Measurements from ENCODE around the gene LAMB2. TPM values are rescaled to one million over a fixed set of nuclear protein-coding genes. Genes with fewer than 3 reads are reported as not detected.

LAMB2 gene
- polyA plus RNA-seq, 1 donor (not counting 4 experiments of a cell fraction or from before 2014, with no cell fraction given) = 108 TPM

DNA sequence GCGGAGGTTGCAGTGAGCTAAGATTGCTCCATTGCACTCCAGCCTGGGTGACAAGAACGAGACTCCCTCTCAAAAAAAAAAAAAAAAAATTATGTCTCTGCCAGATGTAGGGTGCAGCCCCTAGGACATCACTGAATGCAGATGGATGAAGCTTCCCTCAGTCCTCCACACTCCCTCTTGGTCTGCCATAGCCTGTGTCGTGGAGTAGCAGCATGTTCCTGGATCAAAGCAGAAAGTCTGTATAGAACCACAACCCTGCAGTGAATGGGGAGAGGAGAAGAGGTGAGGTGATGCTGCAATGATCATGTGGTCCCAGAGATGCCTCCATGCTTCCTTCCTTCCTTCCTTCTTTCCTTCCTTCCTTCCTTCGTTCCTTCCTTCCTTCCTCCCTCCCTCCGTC, 15.3 kb upstream of the LAMB2 start:
- no peaks in the 10 kb centered on the region for H3K36me3 ChIP-seq (ENCODE audit: control insufficient read depth in 2 of 2, extremely low read depth in 1 of 2, insufficient read depth in 2 of 2, low read length in 2 of 2)
- dilution Hi-C loops (cut with MboI; ENCODE audit: extremely low pct_ligation_motif_present, low sequenced_read_pairs) = no loop called here
- H3K9ac ChIP-seq (ENCODE audit: control insufficient read depth, extremely low read depth, insufficient read depth, low read length) = no peak overlapping the region
- H3K9me3 ChIP-seq (ENCODE audit: control insufficient read depth, low read depth, low read length) = no peaks in the 10 kb centered on the region
- no peak overlapping the region for H3K4me3 ChIP-seq (ENCODE audit: control insufficient read depth in 2 of 3, extremely low read depth in 1 of 3, insufficient read depth in 2 of 3, low read depth in 1 of 3, low read length in 3 of 3)
- FAIRE-seq (no peak), DNase-seq (ENCODE audit: low read depth, low spot score) (no peak)
- H3K9me1 ChIP-seq (ENCODE audit: control insufficient read depth, extremely low read depth, insufficient read depth, low read length) = no peaks in the 10 kb centered on the region
- H3K79me2 ChIP-seq (ENCODE audit: control insufficient read depth, insufficient read depth, low read length) = no peaks in the 10 kb centered on the region
- H2AFZ ChIP-seq (ENCODE audit: control insufficient read depth, low read length) = no peak overlapping the region
- no peaks in the 10 kb centered on the region for H4K20me1 ChIP-seq (ENCODE audit: control insufficient read depth, extremely low read depth, insufficient read depth, low read length)
- no peak overlapping the region for H3K4me2 ChIP-seq (ENCODE audit: control insufficient read depth, extremely low read depth, insufficient read depth, low read depth, low read length)
- TF ChIP-seq EZH2 (IDR thresholded peaks at IDR 0.05; ENCODE audit: low read length) = no peak
- TF ChIP-seq, protein P1, sequence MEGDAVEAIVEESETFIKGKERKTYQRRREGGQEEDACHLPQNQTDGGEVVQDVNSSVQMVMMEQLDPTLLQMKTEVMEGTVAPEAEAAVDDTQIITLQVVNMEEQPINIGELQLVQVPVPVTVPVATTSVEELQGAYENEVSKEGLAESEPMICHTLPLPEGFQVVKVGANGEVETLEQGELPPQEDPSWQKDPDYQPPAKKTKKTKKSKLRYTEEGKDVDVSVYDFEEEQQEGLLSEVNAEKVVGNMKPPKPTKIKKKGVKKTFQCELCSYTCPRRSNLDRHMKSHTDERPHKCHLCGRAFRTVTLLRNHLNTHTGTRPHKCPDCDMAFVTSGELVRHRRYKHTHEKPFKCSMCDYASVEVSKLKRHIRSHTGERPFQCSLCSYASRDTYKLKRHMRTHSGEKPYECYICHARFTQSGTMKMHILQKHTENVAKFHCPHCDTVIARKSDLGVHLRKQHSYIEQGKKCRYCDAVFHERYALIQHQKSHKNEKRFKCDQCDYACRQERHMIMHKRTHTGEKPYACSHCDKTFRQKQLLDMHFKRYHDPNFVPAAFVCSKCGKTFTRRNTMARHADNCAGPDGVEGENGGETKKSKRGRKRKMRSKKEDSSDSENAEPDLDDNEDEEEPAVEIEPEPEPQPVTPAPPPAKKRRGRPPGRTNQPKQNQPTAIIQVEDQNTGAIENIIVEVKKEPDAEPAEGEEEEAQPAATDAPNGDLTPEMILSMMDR (optimal IDR thresholded peaks at IDR 0.05 in 1 of 3, IDR thresholded peaks at IDR 0.05 in 1 of 3, conservative IDR thresholded peaks at IDR 0.05 in 1 of 3; ENCODE audit: extremely low read depth in 1 of 3, insufficient read depth in 2 of 3, low read length in 3 of 3) = no peak
- no peak overlapping the region for H3K27ac ChIP-seq (ENCODE audit: control insufficient read depth, insufficient read depth, low read length)
- H3K27me3 ChIP-seq (ENCODE audit: control insufficient read depth, extremely low read depth, insufficient read depth, low read length) = no peaks in the 10 kb centered on the region
- H3K4me1 ChIP-seq (ENCODE audit: control insufficient read depth, extremely low read depth, insufficient read depth, low read length) = no peaks in the 10 kb centered on the region

DNA sequence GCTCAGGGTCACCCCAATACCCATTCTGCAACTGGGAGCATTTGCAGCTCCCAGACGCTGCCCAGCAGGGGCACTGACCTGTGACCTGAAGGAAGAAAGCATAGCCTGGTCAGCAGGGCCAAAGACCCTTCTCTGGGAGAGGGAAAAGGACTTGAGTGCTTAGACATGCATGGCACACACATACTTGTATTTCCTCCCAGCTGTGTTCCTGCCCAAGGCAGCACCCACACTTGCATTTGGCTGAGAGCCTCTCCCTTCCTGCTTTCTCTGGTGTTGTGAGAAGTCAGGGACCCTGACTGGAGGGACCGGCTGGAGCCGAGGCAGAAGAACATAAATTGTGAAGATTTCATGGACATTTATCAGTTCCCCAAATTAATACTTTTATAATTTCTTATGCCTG, 7.2 kb upstream of the LAMB2 start:
- no peaks in the 10 kb centered on the region for H4K20me1 ChIP-seq (ENCODE audit: control insufficient read depth, extremely low read depth, insufficient read depth, low read length)
- no peak for FAIRE-seq
- no peaks in the 10 kb centered on the region for H3K79me2 ChIP-seq (ENCODE audit: control insufficient read depth, insufficient read depth, low read length)
- no peak overlapping the region for H2AFZ ChIP-seq (ENCODE audit: control insufficient read depth, low read length)
- no peak for DNase-seq (ENCODE audit: low read depth, low spot score)
- H3K36me3 ChIP-seq (ENCODE audit: control insufficient read depth in 2 of 2, extremely low read depth in 1 of 2, insufficient read depth in 2 of 2, low read length in 2 of 2) = no peaks in the 10 kb centered on the region
- no peaks in the 10 kb centered on the region for H3K27me3 ChIP-seq (ENCODE audit: control insufficient read depth, extremely low read depth, insufficient read depth, low read length)
- no peak overlapping the region for H3K4me2 ChIP-seq (ENCODE audit: control insufficient read depth, extremely low read depth, insufficient read depth, low read depth, low read length)
- TF ChIP-seq EZH2 (IDR thresholded peaks at IDR 0.05; ENCODE audit: low read length) = no peak
- TF ChIP-seq, protein P1 (optimal IDR thresholded peaks at IDR 0.05 in 1 of 3, IDR thresholded peaks at IDR 0.05 in 1 of 3, conservative IDR thresholded peaks at IDR 0.05 in 1 of 3; ENCODE audit: extremely low read depth in 1 of 3, insufficient read depth in 2 of 3, low read length in 3 of 3) = no peak
- H3K9me3 ChIP-seq (ENCODE audit: control insufficient read depth, low read depth, low read length) = peaks cover 4% of the 10 kb centered on the region
- dilution Hi-C loops (cut with MboI; ENCODE audit: extremely low pct_ligation_motif_present, low sequenced_read_pairs) = no loop called here
- no peak overlapping the region for H3K9ac ChIP-seq (ENCODE audit: control insufficient read depth, extremely low read depth, insufficient read depth, low read length)
- H3K4me1 ChIP-seq (ENCODE audit: control insufficient read depth, extremely low read depth, insufficient read depth, low read length) = no peaks in the 10 kb centered on the region
- no peaks in the 10 kb centered on the region for H3K9me1 ChIP-seq (ENCODE audit: control insufficient read depth, extremely low read depth, insufficient read depth, low read length)
- H3K4me3 ChIP-seq (ENCODE audit: control insufficient read depth in 2 of 3, extremely low read depth in 1 of 3, insufficient read depth in 2 of 3, low read depth in 1 of 3, low read length in 3 of 3) = no peak overlapping the region
- H3K27ac ChIP-seq (ENCODE audit: control insufficient read depth, insufficient read depth, low read length) = no peak overlapping the region

Data from keratinocyte (primary cell).